Measurements from ENCODE around the gene CAB39L.
"Not testable (repeated sequence)": the region's sequence is repeated elsewhere in the genome, so short reads cannot be mapped to it uniquely, and the experiment has no call there.

CAB39L gene

GRCh38 chr13:49330546-49330864 lies 113.4 kb downstream of the CAB39L start:
- H3F3A ChIP-seq (ENCODE audit: low read depth): no peaks in the 10 kb centered on the region

DNA sequence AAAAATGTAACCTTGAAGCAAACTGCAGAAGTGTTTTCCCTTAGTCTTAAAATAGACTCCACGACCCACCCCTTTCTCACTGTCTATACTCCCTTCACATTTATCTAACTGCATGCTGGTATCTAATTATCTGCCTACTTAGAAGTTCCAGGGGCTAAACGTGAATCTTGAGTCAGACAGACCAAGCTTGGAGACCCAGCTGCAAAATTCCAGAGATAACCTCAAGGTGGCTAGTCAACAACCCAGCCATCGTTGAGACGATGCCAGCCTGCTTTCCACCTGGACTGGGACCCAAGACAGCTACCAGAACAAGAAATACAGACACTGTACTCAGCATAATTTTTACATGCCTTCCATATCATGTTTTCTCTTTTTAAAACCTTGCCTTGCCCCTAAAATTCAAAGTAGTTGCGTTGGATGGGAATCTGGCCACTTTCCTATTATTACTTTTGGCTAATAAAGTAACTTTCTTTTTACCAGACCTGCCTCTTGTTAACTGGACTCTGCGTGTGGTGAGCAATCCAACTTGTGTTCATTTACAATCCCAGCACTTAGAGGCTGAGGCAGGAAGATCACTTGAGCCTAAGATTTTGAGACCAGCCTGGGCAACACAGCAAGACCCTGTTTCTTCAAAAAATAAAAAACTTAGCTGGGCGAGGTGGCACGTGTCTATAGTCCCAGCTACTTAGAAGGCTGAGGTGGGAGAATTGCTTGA lies 113.9 kb downstream of the CAB39L start:
- no peaks in the 10 kb centered on the region for H3K9me2 ChIP-seq (replicated peaks; ENCODE audit: low read depth, low read length)

More at GRCh38 chr13:49330546-49330864, 113.4 kb downstream of the CAB39L start:
- H3K79me2 ChIP-seq (ENCODE audit: insufficient read depth, low read length): no peaks in the 10 kb centered on the region
- no peaks in the 10 kb centered on the region for H3K4me1 ChIP-seq (ENCODE audit: insufficient read depth, low read length, poor library complexity, severe bottlenecking)
- TF ChIP-seq EZH2phosphoT487 (IDR thresholded peaks at IDR 0.05; ENCODE audit: borderline replicate concordance): no peak
- TF ChIP-seq, protein P1, sequence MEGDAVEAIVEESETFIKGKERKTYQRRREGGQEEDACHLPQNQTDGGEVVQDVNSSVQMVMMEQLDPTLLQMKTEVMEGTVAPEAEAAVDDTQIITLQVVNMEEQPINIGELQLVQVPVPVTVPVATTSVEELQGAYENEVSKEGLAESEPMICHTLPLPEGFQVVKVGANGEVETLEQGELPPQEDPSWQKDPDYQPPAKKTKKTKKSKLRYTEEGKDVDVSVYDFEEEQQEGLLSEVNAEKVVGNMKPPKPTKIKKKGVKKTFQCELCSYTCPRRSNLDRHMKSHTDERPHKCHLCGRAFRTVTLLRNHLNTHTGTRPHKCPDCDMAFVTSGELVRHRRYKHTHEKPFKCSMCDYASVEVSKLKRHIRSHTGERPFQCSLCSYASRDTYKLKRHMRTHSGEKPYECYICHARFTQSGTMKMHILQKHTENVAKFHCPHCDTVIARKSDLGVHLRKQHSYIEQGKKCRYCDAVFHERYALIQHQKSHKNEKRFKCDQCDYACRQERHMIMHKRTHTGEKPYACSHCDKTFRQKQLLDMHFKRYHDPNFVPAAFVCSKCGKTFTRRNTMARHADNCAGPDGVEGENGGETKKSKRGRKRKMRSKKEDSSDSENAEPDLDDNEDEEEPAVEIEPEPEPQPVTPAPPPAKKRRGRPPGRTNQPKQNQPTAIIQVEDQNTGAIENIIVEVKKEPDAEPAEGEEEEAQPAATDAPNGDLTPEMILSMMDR (conservative IDR thresholded peaks at IDR 0.05; ENCODE audit: low read length): no peak
- no peak overlapping the region for H3K4me2 ChIP-seq (ENCODE audit: low read depth, low read length, poor library complexity, severe bottlenecking)
- no peaks in the 10 kb centered on the region for H3K9me2 ChIP-seq (replicated peaks; ENCODE audit: low read depth, low read length)
- no peak overlapping the region for H2AFZ ChIP-seq (ENCODE audit: low read length)
- H3K9me3 ChIP-seq (ENCODE audit: insufficient read depth, low read depth, low read length): no peaks in the 10 kb centered on the region
- H3K9ac ChIP-seq (ENCODE audit: low read depth, low read length, poor library complexity, severe bottlenecking): no peak overlapping the region
- no peaks in the 10 kb centered on the region for H4K20me1 ChIP-seq (ENCODE audit: insufficient read depth, low read length, poor library complexity, severe bottlenecking)
- H3K27me3 ChIP-seq (ENCODE audit: insufficient read depth, low read length, poor library complexity, severe bottlenecking): no peaks in the 10 kb centered on the region
- no peaks in the 10 kb centered on the region for H3K36me3 ChIP-seq (ENCODE audit: insufficient read depth, low read length)
- no peak overlapping the region for H3K4me3 ChIP-seq (ENCODE audit: low read length, poor library complexity, severe bottlenecking)

GRCh38 chr13:49327145-49327544 lies 116.7 kb downstream of the CAB39L start:
- H3K9me2 ChIP-seq (replicated peaks; ENCODE audit: low read depth, low read length); H3K9ac ChIP-seq (ENCODE audit: low read depth, low read length, poor library complexity, severe bottlenecking); H3K4me3 ChIP-seq (ENCODE audit: low read length, poor library complexity, severe bottlenecking); H3K4me1 ChIP-seq (ENCODE audit: insufficient read depth, low read length, poor library complexity, severe bottlenecking); H3K4me2 ChIP-seq (ENCODE audit: low read depth, low read length, poor library complexity, severe bottlenecking); H4K20me1 ChIP-seq (ENCODE audit: insufficient read depth, low read length, poor library complexity, severe bottlenecking); H2AFZ ChIP-seq (ENCODE audit: low read length); H3K27me3 ChIP-seq (ENCODE audit: insufficient read depth, low read length, poor library complexity, severe bottlenecking); H3F3A ChIP-seq (ENCODE audit: low read depth); H3K79me2 ChIP-seq (ENCODE audit: insufficient read depth, low read length); H3K9me3 ChIP-seq (ENCODE audit: insufficient read depth, low read depth, low read length); H3K36me3 ChIP-seq (ENCODE audit: insufficient read depth, low read length): not testable (repeated sequence)

More for the DNA sequence above, 113.9 kb downstream of the CAB39L start:
- no peaks in the 10 kb centered on the region for H3F3A ChIP-seq (ENCODE audit: low read depth)
- H3K4me3 ChIP-seq (ENCODE audit: low read length, poor library complexity, severe bottlenecking): no peak overlapping the region
- no peaks in the 10 kb centered on the region for H3K4me1 ChIP-seq (ENCODE audit: insufficient read depth, low read length, poor library complexity, severe bottlenecking)
- no peak overlapping the region for H2AFZ ChIP-seq (ENCODE audit: low read length)
- H3K36me3 ChIP-seq (ENCODE audit: insufficient read depth, low read length): no peaks in the 10 kb centered on the region
- H3K4me2 ChIP-seq (ENCODE audit: low read depth, low read length, poor library complexity, severe bottlenecking): no peak overlapping the region
- TF ChIP-seq EZH2phosphoT487 (IDR thresholded peaks at IDR 0.05; ENCODE audit: borderline replicate concordance): no peak
- TF ChIP-seq, protein P1 (conservative IDR thresholded peaks at IDR 0.05; ENCODE audit: low read length): no peak
- no peaks in the 10 kb centered on the region for H3K9me3 ChIP-seq (ENCODE audit: insufficient read depth, low read depth, low read length)
- no peaks in the 10 kb centered on the region for H3K27me3 ChIP-seq (ENCODE audit: insufficient read depth, low read length, poor library complexity, severe bottlenecking)
- H3K9ac ChIP-seq (ENCODE audit: low read depth, low read length, poor library complexity, severe bottlenecking): no peak overlapping the region
- H4K20me1 ChIP-seq (ENCODE audit: insufficient read depth, low read length, poor library complexity, severe bottlenecking): no peaks in the 10 kb centered on the region
- no peaks in the 10 kb centered on the region for H3K79me2 ChIP-seq (ENCODE audit: insufficient read depth, low read length)
